IPS-15b (cell line): Measurements from ENCODE around the gene RGS5.

Source experiments
- H3K27me3 ChIP-seq: one replicate; pipeline ENCODE4 v1.6.1; 2013; ENCODE audit warnings: low read length; ENCODE audit not compliant: control insufficient read depth, insufficient read depth
- H3K36me3 ChIP-seq: one replicate; pipeline ENCODE4 v1.6.1; 2013; ENCODE audit warnings: low read length; ENCODE audit not compliant: control insufficient read depth, insufficient read depth
- H3K4me1 ChIP-seq: one replicate; pipeline ENCODE4 v1.6.1; 2013; ENCODE audit warnings: mild to moderate bottlenecking, low read length; ENCODE audit not compliant: control insufficient read depth, insufficient read depth
- H3K4me3 ChIP-seq: one replicate; pipeline ENCODE4 v1.5.1; 2013; ENCODE audit warnings: low read depth, low read length
- H3K9ac ChIP-seq: one replicate; pipeline ENCODE4 v1.6.1; 2013; ENCODE audit warnings: low read depth, mild to moderate bottlenecking, low read length
- H3K9me3 ChIP-seq: one replicate; pipeline ENCODE4 v1.6.1; 2013; ENCODE audit warnings: mild to moderate bottlenecking, low read length; ENCODE audit not compliant: control insufficient read depth, insufficient read depth

The RGS5 gene

GRCh38 chr1:163141556-163141955, 61.2 kb downstream of the RGS5 start:
- H3K4me3 ChIP-seq = no peak overlapping the region
- no peaks in the 10 kb centered on the region for H3K36me3 ChIP-seq
- no peak overlapping the region for H3K9ac ChIP-seq
- no peaks in the 10 kb centered on the region for H3K9me3 ChIP-seq
- H3K4me1 ChIP-seq = no peaks in the 10 kb centered on the region
- no peaks in the 10 kb centered on the region for H3K27me3 ChIP-seq

- H3K9me3 ChIP-seq = no peaks in the 10 kb centered on the region
- no peaks in the 10 kb centered on the region for H3K36me3 ChIP-seq
- H3K4me3 ChIP-seq = no peak overlapping the region
- no peak overlapping the region for H3K9ac ChIP-seq
- no peaks in the 10 kb centered on the region for H3K27me3 ChIP-seq
- no peaks in the 10 kb centered on the region for H3K4me1 ChIP-seq
These were observed 65.0 kb downstream of the RGS5 start for GRCh38 chr1:163137556-163138265.

- Histone ChIP-seq H3K4me3 (no peak overlapping the region), H3K36me3 (no peaks in the 10 kb centered on the region), H3K27me3 (no peaks in the 10 kb centered on the region), H3K9ac (no peak overlapping the region), H3K4me1 (no peaks in the 10 kb centered on the region), H3K9me3 (no peaks in the 10 kb centered on the region)
These were observed 70.7 kb downstream of the RGS5 start for GRCh38 chr1:163131981-163132380.

GRCh38 chr1:163130225-163130856, 72.4 kb downstream of the RGS5 start:
- no peaks in the 10 kb centered on the region for H3K9me3 ChIP-seq
- H3K4me1 ChIP-seq = no peaks in the 10 kb centered on the region
- H3K4me3 ChIP-seq = no peak overlapping the region
- no peak overlapping the region for H3K9ac ChIP-seq
- H3K27me3 ChIP-seq = no peaks in the 10 kb centered on the region
- no peaks in the 10 kb centered on the region for H3K36me3 ChIP-seq

GRCh38 chr1:163128282-163128681, 74.4 kb downstream of the RGS5 start:
- H3K9ac ChIP-seq = no peak overlapping the region
- no peaks in the 10 kb centered on the region for H3K27me3 ChIP-seq
- no peak overlapping the region for H3K4me3 ChIP-seq
- H3K9me3 ChIP-seq = no peaks in the 10 kb centered on the region
- H3K4me1 ChIP-seq = no peaks in the 10 kb centered on the region
- no peaks in the 10 kb centered on the region for H3K36me3 ChIP-seq

GRCh38 chr1:163124812-163125211, 77.9 kb downstream of the RGS5 start:
- Histone ChIP-seq H3K27me3 (no peaks in the 10 kb centered on the region), H3K9me3 (no peaks in the 10 kb centered on the region), H3K9ac (no peak overlapping the region), H3K4me1 (no peaks in the 10 kb centered on the region), H3K4me3 (no peak overlapping the region), H3K36me3 (no peaks in the 10 kb centered on the region)

GRCh38 chr1:163120372-163120771, 82.3 kb downstream of the RGS5 start:
- Histone ChIP-seq H3K9me3 (no peaks in the 10 kb centered on the region), H3K27me3 (no peaks in the 10 kb centered on the region), H3K36me3 (no peaks in the 10 kb centered on the region), H3K9ac (no peak overlapping the region), H3K4me1 (no peaks in the 10 kb centered on the region), H3K4me3 (no peak overlapping the region)

- Histone ChIP-seq H3K27me3 (no peaks in the 10 kb centered on the region), H3K9ac (no peak overlapping the region), H3K9me3 (no peaks in the 10 kb centered on the region), H3K4me1 (no peaks in the 10 kb centered on the region), H3K36me3 (no peaks in the 10 kb centered on the region), H3K4me3 (no peak overlapping the region)
These were observed 83.0 kb downstream of the RGS5 start for GRCh38 chr1:163119707-163120106.

GRCh38 chr1:163115887-163116286, 86.8 kb downstream of the RGS5 start:
- Histone ChIP-seq H3K9me3 (no peaks in the 10 kb centered on the region), H3K36me3 (no peaks in the 10 kb centered on the region), H3K27me3 (no peaks in the 10 kb centered on the region), H3K4me1 (no peaks in the 10 kb centered on the region), H3K9ac (no peak overlapping the region), H3K4me3 (no peak overlapping the region)

GRCh38 chr1:163107655-163108054, 95.1 kb downstream of the RGS5 start:
- Histone ChIP-seq H3K4me1 (no peaks in the 10 kb centered on the region), H3K9me3 (no peaks in the 10 kb centered on the region), H3K36me3 (no peaks in the 10 kb centered on the region), H3K9ac (no peak overlapping the region), H3K4me3 (no peak overlapping the region), H3K27me3 (no peaks in the 10 kb centered on the region)

- Histone ChIP-seq H3K4me3 (no peak overlapping the region), H3K9ac (no peak overlapping the region), H3K9me3 (no peaks in the 10 kb centered on the region), H3K27me3 (no peaks in the 10 kb centered on the region), H3K4me1 (no peaks in the 10 kb centered on the region), H3K36me3 (no peaks in the 10 kb centered on the region)
These were observed 96.2 kb downstream of the RGS5 start for GRCh38 chr1:163106364-163106987.
